Vagina (tissue), 2 donors: Measurements from ENCODE around the gene DPP6. TPM values are rescaled to one million over a fixed set of nuclear protein-coding genes. Genes with fewer than 3 reads are reported as not detected.

Experiments used
- DNase-seq, 2 donors: peaks; one replicate each; pipeline ENCODE4 v3.0.0-alpha.2; 2017; ENCODE audit errors: extremely low spot score in 2 of 2
- H3K27ac ChIP-seq: fragments of 200-600 bp; sonication (generic); one replicate; pipeline ENCODE4 v1.5.1; 2019
- H3K27me3 ChIP-seq: fragments of 200-600 bp; sonication (generic); one replicate; pipeline ENCODE4 v1.5.1; 2019
- H3K36me3 ChIP-seq, 2 donors: fragments of 200-600 bp; sonication (generic); one replicate each; pipeline ENCODE4 v1.5.1; 2017 to 2019
- H3K4me1 ChIP-seq: fragments of 200-600 bp; sonication (generic); one replicate; pipeline ENCODE4 v1.5.1; 2019
- H3K4me3 ChIP-seq, 2 donors: fragments of 200-600 bp; sonication (generic); 1 replicate in 1 of 2; 2 replicates in 1 of 2; pipeline ENCODE4 v1.5.1; 2016 to 2019
- H3K9me3 ChIP-seq: fragments of 200-600 bp; sonication (generic); one replicate; pipeline ENCODE4 v1.5.1; 2019
- CTCF ChIP-seq, 3 experiments: fragments of 450-650 bp in 2 of 3; fragments of 200-600 bp in 1 of 3; sonication (generic) in 1 of 3; IDR thresholded peaks; one replicate each; pipeline ENCODE4 v1.5.1; 2017 to 2019; ENCODE audit warnings: antibody characterized with exemption in 3 of 3, mild to moderate bottlenecking in 2 of 3, moderate library complexity in 2 of 3
- POLR2A ChIP-seq, 2 donors: fragments of 450-650 bp; IDR thresholded peaks; one replicate each; pipeline ENCODE4 v1.6.1; 2017; ENCODE audit warnings: antibody characterized with exemption in 2 of 2, mild to moderate bottlenecking in 2 of 2, moderate library complexity in 2 of 2
- POLR2AphosphoS5 ChIP-seq, 2 donors: sonication (generic); formaldehyde crosslinking; IDR thresholded peaks; one replicate each; pipeline ENCODE4 v1.9.0; 2017; ENCODE audit warnings: antibody characterized with exemption in 2 of 2, mild to moderate bottlenecking in 2 of 2, low read depth in 1 of 2; ENCODE audit not compliant: insufficient read depth in 1 of 2
- intact Hi-C: fragments of 100-400 bp; cut with DNase I; formaldehyde crosslinking; loops from one replicate; pipeline ENCODE4 v1.15.1; 2023
- total RNA-seq: library from RNA; depleted of rRNA; stranded (reverse); fragments of >200 nt; gene quantifications from one replicate; pipeline ENCODE4 v1.2.3, GENCODE V29; 2016

The DPP6 gene
- total RNA-seq, 1 donor from 2014 or later: 7.9 TPM

GRCh38 chr7:154886591-154886990, 834.4 kb downstream of the DPP6 start:
- H3K36me3 ChIP-seq: no peaks in the 10 kb centered on the region
- intact Hi-C loops: no loop called here
- H3K4me3 ChIP-seq: no peak overlapping the region
- no peak for DNase-seq
- no peaks in the 10 kb centered on the region for H3K4me1 ChIP-seq
- H3K27me3 ChIP-seq: no peaks in the 10 kb centered on the region
- TF ChIP-seq CTCF (IDR thresholded peaks at IDR 0.05): no peak
- TF ChIP-seq POLR2A (IDR thresholded peaks at IDR 0.05): no peak
- no peak for TF ChIP-seq POLR2AphosphoS5 (IDR thresholded peaks at IDR 0.05; ENCODE audit: insufficient read depth in 1 of 2, low read depth in 1 of 2)
- H3K27ac ChIP-seq: no peak overlapping the region
- H3K9me3 ChIP-seq: no peaks in the 10 kb centered on the region

- Histone ChIP-seq H3K27ac (no peak overlapping the region), H3K36me3 (no peaks in the 10 kb centered on the region), H3K4me1 (no peaks in the 10 kb centered on the region), H3K9me3 (no peaks in the 10 kb centered on the region), H3K27me3 (no peaks in the 10 kb centered on the region), H3K4me3 (no peak overlapping the region)
- TF ChIP-seq CTCF (IDR thresholded peaks at IDR 0.05): no peak
- no peak for TF ChIP-seq POLR2AphosphoS5 (IDR thresholded peaks at IDR 0.05; ENCODE audit: insufficient read depth in 1 of 2, low read depth in 1 of 2)
- TF ChIP-seq POLR2A (IDR thresholded peaks at IDR 0.05): no peak
- no peak for DNase-seq
- intact Hi-C loops: no loop called here
These were observed 836.5 kb downstream of the DPP6 start for GRCh38 chr7:154888690-154889089.

- intact Hi-C loops: no loop called here
- no peak for TF ChIP-seq CTCF (IDR thresholded peaks at IDR 0.05)
- TF ChIP-seq POLR2A (IDR thresholded peaks at IDR 0.05): no peak
- no peak for TF ChIP-seq POLR2AphosphoS5 (IDR thresholded peaks at IDR 0.05; ENCODE audit: insufficient read depth in 1 of 2, low read depth in 1 of 2)
- no peak overlapping the region for H3K27ac ChIP-seq
- no peaks in the 10 kb centered on the region for H3K9me3 ChIP-seq
- no peaks in the 10 kb centered on the region for H3K27me3 ChIP-seq
- H3K36me3 ChIP-seq: no peaks in the 10 kb centered on the region
- H3K4me1 ChIP-seq: no peaks in the 10 kb centered on the region
- no peak for DNase-seq
- H3K4me3 ChIP-seq: no peak overlapping the region
These were observed 840.3 kb downstream of the DPP6 start for GRCh38 chr7:154892459-154892858.

GRCh38 chr7:154896076-154896475, 843.9 kb downstream of the DPP6 start:
- Histone ChIP-seq H3K4me3 (no peak overlapping the region), H3K27me3 (no peaks in the 10 kb centered on the region), H3K4me1 (no peaks in the 10 kb centered on the region), H3K36me3 (no peaks in the 10 kb centered on the region), H3K27ac (no peak overlapping the region), H3K9me3 (no peaks in the 10 kb centered on the region)
- TF ChIP-seq CTCF (IDR thresholded peaks at IDR 0.05) (no peak), POLR2AphosphoS5 (IDR thresholded peaks at IDR 0.05; ENCODE audit: insufficient read depth in 1 of 2, low read depth in 1 of 2) (no peak), POLR2A (IDR thresholded peaks at IDR 0.05) (no peak)
- intact Hi-C loops: no loop called here
- no peak for DNase-seq

GRCh38 chr7:154898973-154899855, 847.0 kb downstream of the DPP6 start:
- no peaks in the 10 kb centered on the region for H3K36me3 ChIP-seq
- no peak for DNase-seq
- no peak overlapping the region for H3K4me3 ChIP-seq

More at GRCh38 chr7:154898973-154899855, 847.0 kb downstream of the DPP6 start:
- H3K9me3 ChIP-seq: no peaks in the 10 kb centered on the region
- H3K4me1 ChIP-seq: no peaks in the 10 kb centered on the region
- intact Hi-C loops: no loop called here
- TF ChIP-seq POLR2AphosphoS5 (IDR thresholded peaks at IDR 0.05; ENCODE audit: insufficient read depth in 1 of 2, low read depth in 1 of 2) (no peak), CTCF (IDR thresholded peaks at IDR 0.05) (no peak), POLR2A (IDR thresholded peaks at IDR 0.05) (no peak)
- H3K27ac ChIP-seq: no peak overlapping the region
- H3K27me3 ChIP-seq: no peaks in the 10 kb centered on the region
